Measurements from ENCODE around the gene PGAM2. TPM values are rescaled to one million over a fixed set of nuclear protein-coding genes. Genes with fewer than 3 reads are reported as not detected.

Gene PGAM2
- total RNA-seq, 1 experiment from 2014 or later: 9.7 TPM

GRCh38 chr7:44110719-44111635 lies 45.6 kb upstream of the PGAM2 start:
- H3K4me1 ChIP-seq (replicated peaks; ENCODE audit: insufficient read depth): no peaks in the 10 kb centered on the region
- no TSS peak for BruUV-seq (replicated peaks)
- no peaks in the 10 kb centered on the region for H4K20me1 ChIP-seq (ENCODE audit: insufficient read depth)
- H3K9me3 ChIP-seq (ENCODE audit: insufficient read depth, low read depth): no peaks in the 10 kb centered on the region
- peaks cover under 1% of the 10 kb centered on the region; the same call in 1 of the 2 replicates for H3K36me3 ChIP-seq (ENCODE audit: low read depth)
- no peaks in the 10 kb centered on the region for H3K9me2 ChIP-seq (ENCODE audit: insufficient read depth)
- H3K4me2 ChIP-seq: no peak overlapping the region
- POLR2A ChIA-PET (ENCODE audit: unreplicated experiment): interaction anchor here (0.7 kb wide), 1 partner anchor 72 kb away, joined by 3 read pairs; no protein-coding TSS in a partner anchor
- intact Hi-C loops (cut with micrococcal nuclease; ENCODE audit: unreplicated experiment): no loop called here
- TF ChIP-seq CTCF (conservative IDR thresholded peaks at IDR 0.05) (no peak), EZH2 (IDR thresholded peaks at IDR 0.05; ENCODE audit: low read depth) (no peak)
- DNase-seq: no peak
- CTCF ChIA-PET: no interaction called here
- H2AFZ ChIP-seq: no peak overlapping the region
- no peak overlapping the region for H3K27ac ChIP-seq
- peaks cover 11% of the 10 kb centered on the region; the same call in 1 of the 2 replicates for H3F3A ChIP-seq (ENCODE audit: insufficient read depth, low read depth)
- H3K79me2 ChIP-seq (ENCODE audit: low read depth): no peaks in the 10 kb centered on the region
- no peaks in the 10 kb centered on the region for H3K27me3 ChIP-seq (ENCODE audit: insufficient read depth, low read depth)
- no peak overlapping the region for H3K4me3 ChIP-seq

GRCh38 chr7:44109991-44110390 lies 44.6 kb upstream of the PGAM2 start:
- Histone ChIP-seq H3K79me2 (ENCODE audit: low read depth) (no peaks in the 10 kb centered on the region), H4K20me1 (ENCODE audit: insufficient read depth) (no peaks in the 10 kb centered on the region), H2AFZ (no peak overlapping the region), H3K9me3 (ENCODE audit: insufficient read depth, low read depth) (no peaks in the 10 kb centered on the region), H3K4me3 (no peak overlapping the region), H3F3A (ENCODE audit: insufficient read depth, low read depth) (peaks cover 10% of the 10 kb centered on the region; the same call in 1 of the 2 replicates), H3K9me2 (ENCODE audit: insufficient read depth) (no peaks in the 10 kb centered on the region), H3K27ac (no peak overlapping the region), H3K4me2 (no peak overlapping the region), H3K36me3 (ENCODE audit: low read depth) (no peaks in the 10 kb centered on the region; the same call in 1 of the 2 replicates), H3K4me1 (replicated peaks; ENCODE audit: insufficient read depth) (0 out of 2 replicates have a peak, but pooled peaks cover 6% of the 10 kb centered on the region), H3K27me3 (ENCODE audit: insufficient read depth, low read depth) (no peaks in the 10 kb centered on the region)
- no peak for DNase-seq
- BruUV-seq (replicated peaks): no TSS peak
- CTCF ChIA-PET: no interaction called here
- TF ChIP-seq CTCF (conservative IDR thresholded peaks at IDR 0.05): no peak
- TF ChIP-seq EZH2 (IDR thresholded peaks at IDR 0.05; ENCODE audit: low read depth): no peak
- POLR2A ChIA-PET (ENCODE audit: unreplicated experiment): no interaction called here
- intact Hi-C loops (cut with micrococcal nuclease; ENCODE audit: unreplicated experiment): no loop called here

- no peak for DNase-seq
Measured at GRCh38 chr7:44108768-44109750, 43.7 kb upstream of the PGAM2 start.

More at GRCh38 chr7:44108768-44109750, 43.7 kb upstream of the PGAM2 start:
- H4K20me1 ChIP-seq (ENCODE audit: insufficient read depth): no peaks in the 10 kb centered on the region
- 0 out of 2 replicates have a peak, but pooled peaks cover 7% of the 10 kb centered on the region for H3K4me1 ChIP-seq (replicated peaks; ENCODE audit: insufficient read depth)
- no peaks in the 10 kb centered on the region; the same call in 1 of the 2 replicates for H3K36me3 ChIP-seq (ENCODE audit: low read depth)
- no peak overlapping the region for H2AFZ ChIP-seq
- CTCF ChIA-PET: no interaction called here
- no peaks in the 10 kb centered on the region for H3K79me2 ChIP-seq (ENCODE audit: low read depth)
- H3K9me2 ChIP-seq (ENCODE audit: insufficient read depth): no peaks in the 10 kb centered on the region
- H3K27me3 ChIP-seq (ENCODE audit: insufficient read depth, low read depth): no peaks in the 10 kb centered on the region
- BruUV-seq (replicated peaks): no TSS peak
- intact Hi-C loops (cut with micrococcal nuclease; ENCODE audit: unreplicated experiment): no loop called here
- H3F3A ChIP-seq (ENCODE audit: insufficient read depth, low read depth): peaks cover 5% of the 10 kb centered on the region; the same call in 1 of the 2 replicates
- POLR2A ChIA-PET (ENCODE audit: unreplicated experiment): no interaction called here
- no peak overlapping the region for H3K4me3 ChIP-seq
- no peak overlapping the region for H3K27ac ChIP-seq
- H3K9me3 ChIP-seq (ENCODE audit: insufficient read depth, low read depth): no peaks in the 10 kb centered on the region
- no peak overlapping the region for H3K4me2 ChIP-seq
- TF ChIP-seq CTCF (conservative IDR thresholded peaks at IDR 0.05) (no peak), EZH2 (IDR thresholded peaks at IDR 0.05; ENCODE audit: low read depth) (no peak)
